K562 (cell line): ENCODE data around the gene PTPRU. TPM values are rescaled to one million over a fixed set of nuclear protein-coding genes. Genes with fewer than 3 reads are reported as not detected.

Experiments used
- ATAC-seq: fragments of 200-7000 bp; cut with Tn5 transposase; 3 replicates; pipeline ENCODE4 v1.9.1; 2020; ENCODE audit warnings: moderate library complexity
- BruUV-seq: library from RNA; stranded (reverse); fragments of 400-500 nt; replicated peaks from 2 replicates; lab custom pipeline; 2021; lab: Mats Ljungman, UMichigan
- CTCF ChIA-PET: fragments of 300-600 bp; formaldehyde crosslinking; extraction: SDS; loops from one replicate; lab custom pipeline; 2021; ENCODE audit warnings: low intra/inter-chr PET ratio; lab: Yijun Ruan, JAX
- POLR2A ChIA-PET: fragments of 300-600, 350-650 bp; sonication (Branson Sonifier 250); formaldehyde crosslinking; extraction: SDS; loops from one replicate; lab custom pipeline; 2021; ENCODE audit warnings: antibody characterized with exemption, inconsistent platforms; lab: Yijun Ruan, JAX
- DNase-seq, 4 experiments: peaks; one replicate each; pipeline versions ENCODE4 v3.0.0 to v3.0.0-alpha.2; 2011 to 2018; ENCODE audit warnings: low spot score in 3 of 4, mixed read lengths in 3 of 4; ENCODE audit errors: extremely low read depth in 1 of 4
- FAIRE-seq: peaks from 2 replicates; lab custom pipeline; 2011; peaks lifted over from hg19 to GRCh38; lab: Jason Lieb, UNC
- H2AFZ ChIP-seq: 2 replicates; pipeline ENCODE4 v1.6.0; 2011; ENCODE audit warnings: low read depth, low read length, control low read depth, inconsistent platforms
- H3K27ac ChIP-seq: fragments of 200-600 bp; 3 replicates; pipeline ENCODE4 v1.8.0; 2011; ENCODE audit warnings: low read depth, mild to moderate bottlenecking, control low read depth, inconsistent platforms, low read length, moderate library complexity, mixed read lengths; ENCODE audit errors: extremely low read depth
- H3K27me3 ChIP-seq, 2 experiments: fragments of 300-600 bp in 1 of 2; 2 replicates in 1 of 2; 3 replicates in 1 of 2; pipeline versions ENCODE4 v1.6.0 to v1.8.0; 2011; ENCODE audit warnings: inconsistent platforms in 2 of 2, low read length in 2 of 2, mild to moderate bottlenecking in 1 of 2, mixed read lengths in 1 of 2, moderate library complexity in 1 of 2; ENCODE audit not compliant: control insufficient read depth in 2 of 2, insufficient read depth in 2 of 2
- H3K36me3 ChIP-seq: fragments of 300-600 bp; 3 replicates; pipeline ENCODE4 v1.8.0; 2011; ENCODE audit warnings: mild to moderate bottlenecking, low read length, inconsistent platforms; ENCODE audit not compliant: control insufficient read depth, insufficient read depth
- H3K4me1 ChIP-seq, 2 experiments: fragments of 200-600 bp in 1 of 2; replicated peaks in 1 of 2; 2 replicates in 1 of 2; 3 replicates in 1 of 2; pipeline versions ENCODE4 v1.5.1 to v1.8.0; 2011; ENCODE audit warnings: inconsistent platforms in 2 of 2, low read length in 2 of 2, mild to moderate bottlenecking in 1 of 2, mixed read lengths in 1 of 2, moderate library complexity in 1 of 2; ENCODE audit not compliant: control insufficient read depth in 2 of 2, insufficient read depth in 2 of 2
- H3K4me2 ChIP-seq: 2 replicates; pipeline ENCODE4 v1.6.1; 2011; ENCODE audit warnings: low read length, control low read depth, inconsistent platforms, mixed read lengths; ENCODE audit not compliant: insufficient read depth
- H3K4me3 ChIP-seq: fragments of 200-600 bp; sonication (generic), shearing (Covaris generic); 2 replicates; pipeline ENCODE4 v1.5.1; 2016; ENCODE audit warnings: control low read depth, inconsistent platforms
- H3K79me2 ChIP-seq: fragments of 200-600 bp; 3 replicates; pipeline ENCODE4 v1.8.0; 2011; ENCODE audit warnings: low read length, inconsistent platforms; ENCODE audit not compliant: control insufficient read depth, insufficient read depth
- H3K9ac ChIP-seq, 2 experiments: 2 replicates each; pipeline versions ENCODE4 v1.6.0 to v1.6.1; 2011; ENCODE audit warnings: low read depth in 2 of 2, low read length in 2 of 2, control low read depth in 1 of 2, inconsistent platforms in 1 of 2, mild to moderate bottlenecking in 1 of 2, mixed read lengths in 1 of 2; ENCODE audit not compliant: insufficient read depth in 1 of 2
- H3K9me1 ChIP-seq: one replicate; pipeline ENCODE4 v1.6.0; 2011; ENCODE audit warnings: inconsistent platforms, mild to moderate bottlenecking, low read length, moderate library complexity; ENCODE audit not compliant: control insufficient read depth, insufficient read depth
- H3K9me3 ChIP-seq: replicated peaks from 2 replicates; pipeline ENCODE4 v1.5.1; 2011; ENCODE audit warnings: low read depth, low read length, inconsistent platforms; ENCODE audit not compliant: control insufficient read depth, insufficient read depth
- H4K20me1 ChIP-seq: replicated peaks from 2 replicates; pipeline ENCODE4 v1.6.1; 2011; ENCODE audit warnings: low read length, inconsistent platforms, mixed read lengths; ENCODE audit not compliant: control insufficient read depth, insufficient read depth
- ETV5 ChIP-seq: sonication (generic); formaldehyde crosslinking; IDR thresholded peaks from 2 replicates; pipeline ENCODE4 v1.4.0; 2020; ENCODE audit warnings: low read depth, mild to moderate bottlenecking, missing genetic modification reagents
- FIP1L1 ChIP-seq: fragments of 200-400 bp; formaldehyde crosslinking; IDR thresholded peaks from 2 replicates; pipeline ENCODE4 v1.6.1; 2018; ENCODE audit warnings: mild to moderate bottlenecking, low read depth, low read length; ENCODE audit not compliant: poor library complexity, severe bottlenecking
- GATAD2B ChIP-seq: fragments of 450-650 bp; IDR thresholded peaks from 2 replicates; pipeline ENCODE4 v1.6.1; 2017; ENCODE audit warnings: mild to moderate bottlenecking, borderline replicate concordance
- HINFP ChIP-seq: fragments of 450-650 bp; conservative IDR thresholded peaks from 2 replicates; pipeline ENCODE4 v1.6.1; 2016; ENCODE audit warnings: missing genetic modification characterization, low read depth, mild to moderate bottlenecking, control low read depth, missing compliant biosample characterization
- PCBP2 ChIP-seq: fragments of 200-400 bp; formaldehyde crosslinking; IDR thresholded peaks from 2 replicates; pipeline ENCODE4 v1.6.1; 2018; ENCODE audit warnings: low read length, low read depth, mild to moderate bottlenecking, moderate library complexity; ENCODE audit not compliant: poor library complexity, severe bottlenecking
- RFX5 ChIP-seq: IDR thresholded peaks from 2 replicates; pipeline ENCODE4 v1.6.1; 2011; ENCODE audit warnings: low read depth, mild to moderate bottlenecking, improper control_type of control experiment, low read length
- SAFB ChIP-seq: fragments of 200-400 bp; formaldehyde crosslinking; IDR thresholded peaks from 2 replicates; pipeline ENCODE4 v1.6.1; 2017; ENCODE audit warnings: low read depth, low read length, borderline replicate concordance
- SMARCB1 ChIP-seq: IDR thresholded peaks from 2 replicates; pipeline ENCODE4 v1.6.1; 2011; ENCODE audit warnings: improper control_type of control experiment, low read depth; ENCODE audit not compliant: insufficient read length
- TAL1 ChIP-seq: fragments of 450-650 bp; IDR thresholded peaks from 2 replicates; pipeline ENCODE4 v1.6.1; 2016; ENCODE audit warnings: mild to moderate bottlenecking
- USF2 ChIP-seq: sonication (generic); formaldehyde crosslinking; IDR thresholded peaks from 2 replicates; pipeline ENCODE4 v1.5.0; 2020; ENCODE audit warnings: missing genetic modification reagents
- ZBTB11 ChIP-seq, 3 experiments: fragments of 200-800 bp in 1 of 3; fragments of 250-450 bp in 1 of 3; fragments of 450-650 bp in 1 of 3; sonication (Bioruptor Pico) in 1 of 3; sonication (Bioruptor generic) in 1 of 3; formaldehyde crosslinking in 1 of 3; IDR thresholded peaks; 2 replicates each; pipeline versions ENCODE4 v1.6.1 to v1.8.0; 2016 to 2022; ENCODE audit warnings: mild to moderate bottlenecking in 2 of 3, missing genetic modification characterization in 2 of 3, missing compliant biosample characterization in 1 of 3, moderate library complexity in 1 of 3
- ZNF445 ChIP-seq: fragments of 250-450 bp; sonication (Bioruptor Pico); IDR thresholded peaks from 2 replicates; pipeline ENCODE4 v1.4.0; 2020; ENCODE audit warnings: low read depth, mild to moderate bottlenecking, moderate library complexity
- ZNF57 ChIP-seq: fragments of 450-650 bp; formaldehyde crosslinking; IDR thresholded peaks from 2 replicates; pipeline ENCODE4 v1.4.0; 2020; ENCODE audit warnings: mild to moderate bottlenecking, moderate library complexity
- ZNF696 ChIP-seq: fragments of 250-450 bp; sonication (Bioruptor Pico); conservative IDR thresholded peaks from 2 replicates; pipeline ENCODE4 v1.4.0; 2020; ENCODE audit warnings: mild to moderate bottlenecking, moderate library complexity
- WGBS: fragments of 100-300 bp; shearing (Covaris generic); methylation state at CpG from one replicate; pipeline ENCODE4 v1.1.6; 2016; ENCODE audit warnings: low coverage, mixed read lengths; ENCODE audit not compliant: insufficient coverage; ENCODE audit errors: missing lambda C conversion rate; 5-methylcytosine and 5-hydroxymethylcytosine counted together
- in situ Hi-C: fragments of 300-500 bp; cut with MboI; formaldehyde crosslinking; loops from 4 replicates; pipeline ENCODE4 v1.15.0; 2018; ENCODE audit warnings: inconsistent platforms, mixed read lengths
- intact Hi-C: fragments of 100-400 bp; cut with micrococcal nuclease; formaldehyde crosslinking; loops from 2 replicates; pipeline ENCODE4 v1.14.2; 2022
- polyA plus RNA-seq, 8 experiments: library from polyadenylated mRNA; depleted of rRNA in 4 of 8; stranded (reverse) in 5 of 8; unstranded in 3 of 8; fragments of >200 nt; fragmentation: Nextera tagmentation in 2 of 8; fragmentation: Illumina TruSeq in 1 of 8; extraction: Ambion mirVana in 2 of 8; extraction: Trizol in 1 of 8; gene quantifications; 2 replicates each; pipeline versions ENCODE4 v1.2.1 to v1.2.3, GENCODE V29; 2011 to 2014; ENCODE audit warnings: inconsistent platforms in 1 of 8, missing spikeins in 1 of 8
- total RNA-seq, 7 experiments: library from RNA; depleted of rRNA in 6 of 7; stranded (reverse); fragments of >200 nt in 6 of 7; fragmentation: Illumina TruSeq in 2 of 7; extraction: Trizol in 2 of 7; gene quantifications; 2 replicates each; pipeline versions ENCODE4 v1.2.1 to v1.2.3, GENCODE V29; 2011 to 2021; ENCODE audit warnings: low replicate concordance in 1 of 7

The PTPRU gene
- total and polyA plus RNA-seq, 9 of the 15 experiments (the other 6 are each of a cell fraction or from before 2014, with no cell fraction given), result 0.01 to 2.9 (median 1.0) TPM

- no peak overlapping the region for H3K27ac ChIP-seq
- H2AFZ ChIP-seq, result no peak overlapping the region
- POLR2A ChIA-PET, result interaction anchor here (0.9 kb wide), 1 partner anchor 96 kb away, joined by 3 read pairs; no protein-coding TSS in a partner anchor
- CTCF ChIA-PET, result no interaction called here
- no peak overlapping the region for H3K9ac ChIP-seq
- H3K9me1 ChIP-seq, result no peaks in the 10 kb centered on the region
- no peaks in the 10 kb centered on the region for H3K79me2 ChIP-seq
- no peaks in the 10 kb centered on the region for H3K4me1 ChIP-seq
- TF ChIP-seq ZBTB11 (CRISPR knock-in tag; IDR thresholded peaks at IDR 0.05) (no peak), ZNF57 (CRISPR knock-in tag) (no peak), SAFB (no peak), HINFP (tag) (no peak), ZNF445 (CRISPR knock-in tag) (no peak), ZNF696 (CRISPR knock-in tag) (no peak), USF2 (CRISPR knock-in tag) (no peak), SMARCB1 (no peak), PCBP2 (no peak), GATAD2B (no peak), RFX5 (no peak), ETV5 (CRISPR knock-in tag) (no peak), FIP1L1 (no peak), TAL1 (no peak)
- WGBS, result 0% methylated on average over 1 of the region's 1 CpG
- no peak for ATAC-seq
- H3K4me3 ChIP-seq, result no peak overlapping the region
- no peaks in the 10 kb centered on the region for H3K36me3 ChIP-seq
- no TSS peak for BruUV-seq
- peaks cover 4 to 27% of the 10 kb centered on the region in 2 experiments; a peak in 4 of 5 replicates for H3K27me3 ChIP-seq
- H3K4me2 ChIP-seq, result no peak overlapping the region
- no peaks in the 10 kb centered on the region for H3K9me3 ChIP-seq
- DNase-seq, result no peak
- no peak for FAIRE-seq
- in situ Hi-C loops, result no loop called here
- intact Hi-C loops, result no loop called here
- no peaks in the 10 kb centered on the region for H4K20me1 ChIP-seq
Measured at GRCh38 chr1:29331729-29332128, 95.4 kb downstream of the PTPRU start.
